ENCODE measurements around the gene XPR1.

The XPR1 gene

GRCh38 chr1:180631766-180632325, at the start of gene XPR1:
Gene XPR1 (plus strand): TSS chr1:180632022. CDS start chr1:180632202, 180 bp downstream.
- DNase-seq (ENCODE audit: low read depth), result peak; percentile 99

- no peak for DNase-seq (ENCODE audit: low read depth)
Observed at GRCh38 chr1:180584869-180585268, 47.0 kb upstream of the XPR1 start.

GRCh38 chr1:180585994-180586359, 45.8 kb upstream of the XPR1 start:
- no peak for DNase-seq (ENCODE audit: low read depth)

- DNase-seq (ENCODE audit: low read depth), result peak; percentile 85
Observed at GRCh38 chr1:180586671-180587155, 45.1 kb upstream of the XPR1 start.

- no peak for DNase-seq (ENCODE audit: low read depth)
Observed at GRCh38 chr1:180588121-180588520, 43.7 kb upstream of the XPR1 start.

GRCh38 chr1:180590889-180591288, 40.9 kb upstream of the XPR1 start:
- DNase-seq (ENCODE audit: low read depth), result no peak

- no peak for DNase-seq (ENCODE audit: low read depth)
Observed at GRCh38 chr1:180593382-180593781, 38.4 kb upstream of the XPR1 start.

GRCh38 chr1:180594723-180595122, 37.1 kb upstream of the XPR1 start:
- DNase-seq (ENCODE audit: low read depth), result no peak

- DNase-seq (ENCODE audit: low read depth), result no peak
Observed at GRCh38 chr1:180595966-180596365, 35.9 kb upstream of the XPR1 start.

- no peak for DNase-seq (ENCODE audit: low read depth)
Observed at GRCh38 chr1:180597520-180597919, 34.3 kb upstream of the XPR1 start.

- no peak for DNase-seq (ENCODE audit: low read depth)
Observed at GRCh38 chr1:180598333-180598974, 33.4 kb upstream of the XPR1 start.

- no peak for DNase-seq (ENCODE audit: low read depth)
Observed at GRCh38 chr1:180600343-180600742, 31.5 kb upstream of the XPR1 start.

- no peak for DNase-seq (ENCODE audit: low read depth)
Observed at GRCh38 chr1:180601512-180601911, 30.3 kb upstream of the XPR1 start.

- DNase-seq (ENCODE audit: low read depth), result no peak
Observed at GRCh38 chr1:180603223-180603849, 28.5 kb upstream of the XPR1 start.

- DNase-seq (ENCODE audit: low read depth), result no peak
Observed at GRCh38 chr1:180603850-180604226, 28.0 kb upstream of the XPR1 start.

- no peak for DNase-seq (ENCODE audit: low read depth)
Observed at GRCh38 chr1:180606155-180606554, 25.7 kb upstream of the XPR1 start.

- peak; percentile 67 for DNase-seq (ENCODE audit: low read depth)
Observed at GRCh38 chr1:180609643-180610555, 21.9 kb upstream of the XPR1 start.

- DNase-seq (ENCODE audit: low read depth), result no peak
Observed at GRCh38 chr1:180610556-180611015, 21.2 kb upstream of the XPR1 start.

GRCh38 chr1:180611016-180611930, 20.5 kb upstream of the XPR1 start:
- DNase-seq (ENCODE audit: low read depth), result no peak

- DNase-seq (ENCODE audit: low read depth), result no peak
Observed at GRCh38 chr1:180612632-180613031, 19.2 kb upstream of the XPR1 start.

- DNase-seq (ENCODE audit: low read depth), result no peak
Observed at GRCh38 chr1:180614730-180615129, 17.1 kb upstream of the XPR1 start.

All from iris pigment epithelial cell (primary cell).